Endodermal cell (in vitro differentiated cells): Measurements from ENCODE around the gene OMD. TPM values are rescaled to one million over a fixed set of nuclear protein-coding genes. Genes with fewer than 3 reads are reported as not detected.

Experiments
- DNase-seq: peaks from one replicate; pipeline ENCODE4 v3.0.0-alpha.2; 2017
- H3K27ac ChIP-seq: 2 replicates; pipeline ENCODE4 v1.5.1; 2013; ENCODE audit warnings: mild to moderate bottlenecking, low read depth, low read length, moderate library complexity
- H3K27me3 ChIP-seq: 2 replicates; pipeline ENCODE4 v1.6.1; 2013; ENCODE audit warnings: mild to moderate bottlenecking, low read length, moderate library complexity; ENCODE audit not compliant: insufficient read depth, control insufficient read depth, poor library complexity, severe bottlenecking
- H3K36me3 ChIP-seq: 2 replicates; pipeline ENCODE4 v1.7.0; 2013; ENCODE audit warnings: mild to moderate bottlenecking, low read length, moderate library complexity; ENCODE audit not compliant: control insufficient read depth, insufficient read depth
- H3K4me1 ChIP-seq: one replicate; pipeline ENCODE4 v1.7.0; 2013; ENCODE audit warnings: low read length; ENCODE audit not compliant: control insufficient read depth, insufficient read depth
- H3K4me3 ChIP-seq: 2 replicates; pipeline ENCODE4 v1.5.1; 2013; ENCODE audit warnings: mild to moderate bottlenecking, low read length, moderate library complexity
- H3K9ac ChIP-seq: 2 replicates; pipeline ENCODE4 v1.6.1; 2013; ENCODE audit warnings: mild to moderate bottlenecking, low read length, moderate library complexity; ENCODE audit not compliant: poor library complexity, severe bottlenecking; ENCODE audit errors: extremely low read depth
- H3K9me3 ChIP-seq: 2 replicates; pipeline ENCODE4 v1.6.1; 2013; ENCODE audit warnings: mild to moderate bottlenecking, low read length, moderate library complexity; ENCODE audit not compliant: control insufficient read depth
- H3K27ac Mint-ChIP-seq: 2 replicates; pipeline ENCODE4 v1.8.0; 2020; ENCODE audit warnings: mixed read lengths
- H3K27me3 Mint-ChIP-seq: 2 replicates; pipeline ENCODE4 v1.8.0; 2021; ENCODE audit warnings: mild to moderate bottlenecking, mixed read lengths; ENCODE audit not compliant: insufficient read depth
- H3K36me3 Mint-ChIP-seq: 2 replicates; pipeline ENCODE4 v1.8.0; 2020; ENCODE audit warnings: low read depth, mixed read lengths
- H3K4me1 Mint-ChIP-seq: 2 replicates; pipeline ENCODE4 v1.8.0; 2020; ENCODE audit warnings: mixed read lengths
- H3K4me3 Mint-ChIP-seq: 2 replicates; pipeline ENCODE4 v1.8.0; 2020; ENCODE audit warnings: mild to moderate bottlenecking, moderate library complexity, mixed read lengths
- H3K9me3 Mint-ChIP-seq: 2 replicates; pipeline ENCODE4 v1.8.0; 2020; ENCODE audit warnings: mild to moderate bottlenecking, mixed read lengths
- WGBS, 2 experiments: methylation state at CpG; one replicate each; pipeline versions ENCODE4 v1.1.5 to v1.1.7; 2013; ENCODE audit warnings: missing lambda C conversion rate in 2 of 2, mixed read lengths in 1 of 2; ENCODE audit not compliant: insufficient coverage in 1 of 2, insufficient read length in 1 of 2; 5-methylcytosine and 5-hydroxymethylcytosine counted together
- total RNA-seq, 2 donors: library from RNA; stranded (reverse); fragmentation: NEBNext Ultra II Directional in 1 of 2; extraction: Animal tissue kit (Norgen Biotek cat#: 25700) in 1 of 2; gene quantifications; 2 replicates in 1 of 2; 3 replicates in 1 of 2; pipeline ENCODE4 v1.2.1, GENCODE V29; 2021
- TF ChIP-seq, protein P1 (sequence below): fragments of 200-600 bp; sonication (generic); conservative IDR thresholded peaks from 2 replicates; pipeline ENCODE4 v1.5.0; 2021; ENCODE audit warnings: antibody characterized with exemption, mild to moderate bottlenecking

Gene OMD
- total RNA-seq, 2 donors from 2014 or later = not detected

DNA sequence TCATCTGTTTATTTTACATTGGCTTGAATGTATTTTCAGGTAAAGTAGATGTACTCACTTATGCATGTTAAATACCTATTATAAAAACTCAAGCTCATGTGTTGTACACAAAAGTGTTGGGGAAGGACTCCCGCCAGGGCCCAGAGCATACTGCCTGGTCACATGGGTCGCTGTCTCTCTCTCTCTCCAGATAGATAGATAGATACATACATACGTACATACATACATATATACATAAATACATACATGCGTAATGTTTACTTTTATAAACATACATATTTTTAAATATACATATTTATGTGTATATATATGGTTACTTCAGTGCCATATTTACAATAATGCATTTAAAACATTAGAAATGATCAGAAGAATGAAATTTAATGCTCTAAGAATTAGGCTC, 33.3 kb upstream of the OMD start:
- no peaks in the 10 kb centered on the region for H3K4me1 Mint-ChIP-seq

DNA sequence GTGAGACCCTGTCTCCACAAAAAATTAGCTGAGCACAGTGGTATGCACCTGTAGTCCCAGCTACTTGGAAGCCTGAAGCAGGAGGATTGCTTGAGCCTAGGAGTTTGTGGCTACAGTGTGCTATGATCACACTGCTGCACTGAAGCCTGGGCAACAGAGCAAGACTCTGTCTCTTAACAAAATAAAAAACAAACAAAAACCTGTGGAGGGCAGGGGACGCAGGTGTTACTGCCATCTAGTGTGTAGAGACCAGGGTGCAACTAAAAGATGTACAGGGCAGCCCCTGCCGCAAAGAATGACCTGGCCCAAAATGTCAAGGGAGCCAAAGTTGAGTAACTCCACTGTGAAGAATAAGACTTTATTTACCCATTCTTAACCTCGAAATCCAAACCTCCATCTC, 30.9 kb upstream of the OMD start:
- H3K4me3 ChIP-seq = no peak overlapping the region

More for the DNA sequence above, 33.3 kb upstream of the OMD start:
- Histone ChIP-seq H3K9me3 (no peaks in the 10 kb centered on the region), H3K27me3 (no peaks in the 10 kb centered on the region), H3K4me1 (no peaks in the 10 kb centered on the region), H3K9ac (no peak overlapping the region), H3K36me3 (no peaks in the 10 kb centered on the region), H3K27ac (no peak overlapping the region), H3K4me3 (no peak overlapping the region)
- H3K36me3 Mint-ChIP-seq = no peaks in the 10 kb centered on the region
- TF ChIP-seq, protein P1, sequence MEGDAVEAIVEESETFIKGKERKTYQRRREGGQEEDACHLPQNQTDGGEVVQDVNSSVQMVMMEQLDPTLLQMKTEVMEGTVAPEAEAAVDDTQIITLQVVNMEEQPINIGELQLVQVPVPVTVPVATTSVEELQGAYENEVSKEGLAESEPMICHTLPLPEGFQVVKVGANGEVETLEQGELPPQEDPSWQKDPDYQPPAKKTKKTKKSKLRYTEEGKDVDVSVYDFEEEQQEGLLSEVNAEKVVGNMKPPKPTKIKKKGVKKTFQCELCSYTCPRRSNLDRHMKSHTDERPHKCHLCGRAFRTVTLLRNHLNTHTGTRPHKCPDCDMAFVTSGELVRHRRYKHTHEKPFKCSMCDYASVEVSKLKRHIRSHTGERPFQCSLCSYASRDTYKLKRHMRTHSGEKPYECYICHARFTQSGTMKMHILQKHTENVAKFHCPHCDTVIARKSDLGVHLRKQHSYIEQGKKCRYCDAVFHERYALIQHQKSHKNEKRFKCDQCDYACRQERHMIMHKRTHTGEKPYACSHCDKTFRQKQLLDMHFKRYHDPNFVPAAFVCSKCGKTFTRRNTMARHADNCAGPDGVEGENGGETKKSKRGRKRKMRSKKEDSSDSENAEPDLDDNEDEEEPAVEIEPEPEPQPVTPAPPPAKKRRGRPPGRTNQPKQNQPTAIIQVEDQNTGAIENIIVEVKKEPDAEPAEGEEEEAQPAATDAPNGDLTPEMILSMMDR = no peak
- 98% methylated on average over 3 of the region's 4 CpGs; no CpG with 5 or more reads in 1 of the 2 experiments for WGBS, 2 experiments
- H3K27ac Mint-ChIP-seq = no peak overlapping the region
- DNase-seq = no peak
- no peak overlapping the region for H3K4me3 Mint-ChIP-seq
- no peaks in the 10 kb centered on the region for H3K9me3 Mint-ChIP-seq
- no peaks in the 10 kb centered on the region for H3K27me3 Mint-ChIP-seq

DNA sequence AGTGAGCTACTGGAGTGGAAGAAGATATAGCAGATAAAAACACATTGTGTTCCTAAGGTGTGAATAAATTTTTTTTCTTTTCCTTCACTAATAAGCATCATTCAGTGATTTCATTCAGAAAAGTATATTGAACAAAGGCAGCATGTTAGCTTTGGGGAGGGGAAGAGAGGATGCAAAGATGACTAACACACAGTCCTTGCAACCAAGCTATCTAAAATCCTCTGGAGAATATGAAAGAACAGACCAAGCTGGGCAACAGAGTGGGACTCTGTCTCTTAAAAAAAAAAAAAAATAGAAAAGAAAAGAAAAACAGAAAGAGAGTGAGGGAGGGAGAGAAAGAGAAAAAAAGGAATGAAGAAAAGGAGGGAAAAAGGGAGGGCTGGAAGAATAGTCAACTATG, 22.3 kb upstream of the OMD start:
- H3K9ac ChIP-seq = no peak overlapping the region
- Mint-ChIP-seq H3K27me3 (no peaks in the 10 kb centered on the region), H3K27ac (no peak overlapping the region), H3K4me1 (peaks cover 7% of the 10 kb centered on the region), H3K4me3 (no peak overlapping the region), H3K9me3 (peaks cover 3% of the 10 kb centered on the region), H3K36me3 (no peaks in the 10 kb centered on the region)
- no peaks in the 10 kb centered on the region for H3K27me3 ChIP-seq
- no peak overlapping the region for H3K27ac ChIP-seq
- H3K36me3 ChIP-seq = no peaks in the 10 kb centered on the region
- no peaks in the 10 kb centered on the region for H3K9me3 ChIP-seq
- no peaks in the 10 kb centered on the region for H3K4me1 ChIP-seq
- H3K4me3 ChIP-seq = no peak overlapping the region
- no peak for DNase-seq
- TF ChIP-seq, protein P1 = no peak

More for the DNA sequence above, 30.9 kb upstream of the OMD start:
- no peaks in the 10 kb centered on the region for H3K27me3 ChIP-seq
- Mint-ChIP-seq H3K27ac (no peak overlapping the region), H3K9me3 (peaks cover 3% of the 10 kb centered on the region), H3K4me3 (no peak overlapping the region), H3K4me1 (no peaks in the 10 kb centered on the region), H3K36me3 (no peaks in the 10 kb centered on the region), H3K27me3 (no peaks in the 10 kb centered on the region)
- DNase-seq = peak; percentile 59
- TF ChIP-seq, protein P1 = peak; percentile 66
- H3K27ac ChIP-seq = no peak overlapping the region
- H3K4me1 ChIP-seq = no peaks in the 10 kb centered on the region
- WGBS, 2 experiments = 81% methylated on average over 3 of the region's 3 CpGs; no CpG with 5 or more reads in 1 of the 2 experiments
- H3K36me3 ChIP-seq = no peaks in the 10 kb centered on the region
- no peaks in the 10 kb centered on the region for H3K9me3 ChIP-seq
- H3K9ac ChIP-seq = no peak overlapping the region
